ENCODE data around the gene ULBP3.

Gene ULBP3

DNA sequence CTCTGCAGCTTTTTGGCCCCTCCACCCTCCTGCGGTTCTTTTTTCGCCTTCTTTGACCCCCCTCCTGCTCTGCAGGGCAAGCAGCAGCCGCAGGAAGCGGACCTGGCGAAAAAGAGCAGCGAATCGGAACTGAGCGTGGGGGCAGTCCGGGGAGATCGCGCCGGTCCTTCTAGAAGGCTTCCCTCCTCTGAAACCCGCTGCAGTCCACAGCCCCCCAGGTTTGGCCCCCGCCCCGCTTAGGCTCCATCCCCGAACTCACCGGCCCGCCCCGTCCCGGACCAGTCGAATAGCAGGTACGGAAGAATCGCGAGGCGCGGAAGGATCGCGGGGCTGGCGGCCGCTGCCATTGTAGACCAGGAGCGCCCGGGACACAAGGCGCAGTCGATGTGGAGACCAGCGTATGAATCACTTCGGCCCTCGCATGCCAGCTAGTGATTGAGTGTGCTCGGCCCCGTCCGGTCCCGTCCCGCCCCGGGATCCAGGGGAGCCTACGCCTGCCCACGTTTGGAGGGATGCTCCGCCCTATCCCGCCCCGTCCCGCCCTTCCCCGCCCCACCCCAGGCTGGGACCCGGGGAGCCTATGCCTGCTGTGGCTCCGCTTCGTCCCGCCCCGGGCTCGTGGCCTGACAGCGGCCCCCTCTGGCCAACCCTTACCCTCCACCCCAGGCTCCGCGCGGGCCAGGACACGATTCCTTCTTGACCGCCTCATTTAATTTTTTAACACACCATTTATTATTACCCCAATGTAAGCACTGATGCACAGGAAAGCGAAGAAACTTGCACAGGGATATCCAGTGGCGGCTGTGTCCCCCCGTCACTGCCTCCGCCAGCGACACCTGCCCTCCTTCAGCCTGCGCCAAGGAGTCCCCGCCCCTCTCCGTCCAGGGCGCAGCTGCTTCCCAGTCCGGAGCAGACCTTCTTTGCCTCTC lies at the start of gene ULBP3:
TSS of gene ULBP3 (minus strand) at position 402 of the 929 bp plus-strand sequence. CDS start at position 347, 55 bp downstream.
- DNase-seq (ENCODE audit: low read depth in 1 of 2, low spot score in 1 of 2) = peak; percentile 32 to 53

DNA sequence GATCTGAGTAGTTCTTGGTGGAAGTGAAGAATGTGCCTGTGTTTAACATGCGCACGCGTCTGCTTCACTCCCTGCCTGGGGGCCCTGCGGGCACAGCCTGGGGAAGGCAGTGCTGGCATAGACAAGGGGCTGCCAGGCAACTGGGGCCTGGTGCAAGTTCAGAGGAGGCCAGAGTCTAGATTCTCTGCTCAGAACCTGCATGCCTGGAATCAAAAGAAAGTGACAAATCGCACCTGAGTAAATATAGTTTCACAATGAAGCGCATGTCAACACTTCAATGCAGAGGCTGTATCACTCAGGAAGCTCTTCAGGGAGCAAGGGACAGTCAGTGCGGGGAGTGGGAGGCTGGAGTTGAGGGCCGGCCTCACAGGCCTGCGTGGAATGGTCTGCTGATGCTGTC lies 49.7 kb upstream of the ULBP3 start:
- no peak for DNase-seq (ENCODE audit: low read depth in 1 of 2, low spot score in 1 of 2)

DNA sequence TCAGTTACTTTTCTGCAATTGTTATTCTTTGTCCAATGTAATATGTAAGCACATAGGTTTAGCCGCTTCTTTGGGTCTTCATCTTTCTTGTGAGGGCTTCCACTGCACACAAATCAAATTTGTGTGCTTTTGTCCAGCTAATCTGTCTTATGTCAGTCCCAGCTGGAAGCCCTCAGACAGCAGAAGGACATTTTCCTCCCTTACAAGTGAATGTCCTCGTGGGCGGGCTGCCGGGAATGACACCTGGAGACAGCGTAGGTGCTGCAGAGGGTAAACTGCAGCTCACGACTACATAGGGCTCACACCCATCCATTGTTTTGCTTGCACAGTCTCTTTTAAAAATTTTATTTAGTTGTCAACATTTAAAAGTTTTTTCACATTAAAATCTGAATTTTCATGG lies 49.3 kb upstream of the ULBP3 start:
- no peak for DNase-seq (ENCODE audit: low read depth in 1 of 2, low spot score in 1 of 2)

DNA sequence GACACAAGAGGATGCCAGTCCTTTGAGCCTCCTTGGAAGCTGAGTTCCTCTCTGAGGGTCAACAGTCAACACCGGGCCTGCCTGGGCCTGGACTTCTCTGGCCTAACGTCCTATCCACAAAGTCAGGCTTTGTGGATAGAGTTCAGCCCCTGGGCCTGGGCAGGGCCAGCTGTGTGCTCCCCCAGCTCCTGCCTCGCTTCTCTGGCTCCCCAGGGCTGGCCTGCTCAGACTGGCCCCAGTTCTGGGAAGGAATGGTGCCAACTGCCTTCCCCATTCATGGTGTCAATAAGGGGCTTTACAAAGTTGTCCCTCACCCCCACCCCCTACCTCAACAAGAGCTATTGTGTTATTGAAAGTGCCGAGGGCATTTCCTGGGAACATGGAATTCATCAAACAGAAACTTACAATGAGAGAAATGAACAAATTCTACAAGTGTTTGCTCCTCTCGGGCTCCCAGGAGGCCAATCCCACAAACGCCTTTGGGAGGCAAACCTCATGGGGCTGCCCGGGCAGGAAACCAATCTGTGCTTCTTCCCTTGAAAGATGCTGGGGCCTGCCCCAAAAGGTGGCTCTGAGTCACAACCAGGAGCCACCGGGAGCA lies 47.4 kb upstream of the ULBP3 start:
- DNase-seq (ENCODE audit: low read depth in 1 of 2, low spot score in 1 of 2) = no peak

DNA sequence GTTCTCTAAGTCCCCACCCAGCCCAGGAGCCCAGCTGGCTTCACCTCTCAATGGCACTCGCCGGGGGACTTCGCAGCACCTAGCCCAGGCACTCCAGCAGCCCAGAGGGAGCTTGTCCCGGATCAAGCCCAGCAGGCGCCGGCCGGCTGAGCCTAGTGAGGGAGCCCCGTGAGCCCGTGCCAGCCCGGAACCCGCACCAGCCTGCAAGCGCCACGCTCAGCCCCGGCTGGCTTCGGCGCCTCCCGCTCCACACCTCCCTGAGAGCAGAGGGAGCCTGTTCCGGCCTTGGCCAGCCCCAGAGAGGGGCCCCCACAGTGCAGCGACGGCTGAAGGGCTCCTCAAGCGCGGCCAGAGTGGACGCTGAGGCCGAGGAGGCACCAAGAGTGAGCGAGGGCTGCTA lies 46.8 kb upstream of the ULBP3 start:
- no peak for DNase-seq (ENCODE audit: low read depth in 1 of 2, low spot score in 1 of 2)

DNA sequence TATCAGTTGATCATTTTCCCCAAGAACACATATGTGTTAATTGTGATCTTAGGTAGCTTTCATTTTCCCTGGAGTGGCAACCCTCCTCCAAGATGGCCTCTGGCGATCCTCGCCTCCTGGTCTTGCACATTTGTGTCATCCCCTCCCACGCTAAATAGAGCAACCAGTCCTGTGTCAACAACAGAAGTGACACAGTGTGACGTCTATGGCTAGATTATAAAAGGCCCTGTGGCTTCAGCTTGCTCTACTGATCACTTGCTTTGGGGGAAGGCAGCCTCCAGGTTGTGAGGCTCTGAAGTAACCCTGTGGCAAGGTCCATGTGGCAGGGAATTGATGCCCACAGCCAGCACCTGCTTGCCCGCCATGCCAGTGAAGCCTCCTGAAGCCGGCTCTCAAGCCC lies 43.3 kb upstream of the ULBP3 start:
- no peak for DNase-seq (ENCODE audit: low read depth in 1 of 2, low spot score in 1 of 2)

DNA sequence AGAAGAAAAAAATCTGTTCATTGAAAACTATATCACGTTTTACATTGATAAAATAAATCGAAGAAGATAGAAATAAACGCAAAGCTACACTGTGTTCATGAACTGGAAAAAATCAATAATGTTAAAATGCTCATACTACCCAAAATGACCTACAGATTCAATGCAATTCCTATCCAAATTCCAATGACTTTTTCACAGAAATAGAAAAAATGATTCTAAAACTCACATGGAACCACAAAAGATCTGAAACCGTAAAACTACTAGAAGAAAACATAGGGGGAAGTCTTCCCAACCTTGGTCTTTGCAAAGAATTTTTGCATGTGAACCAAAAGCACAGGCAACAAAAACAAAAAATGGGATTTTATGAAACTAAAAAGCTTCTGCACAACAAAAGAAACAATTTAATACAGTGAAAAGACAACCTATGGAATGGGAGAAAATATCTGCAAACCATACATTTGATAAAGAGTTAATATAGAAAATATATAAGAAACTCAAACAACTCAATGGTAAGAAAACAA lies 33.9 kb upstream of the ULBP3 start:
- no peak for DNase-seq (ENCODE audit: low read depth in 1 of 2, low spot score in 1 of 2)

DNA sequence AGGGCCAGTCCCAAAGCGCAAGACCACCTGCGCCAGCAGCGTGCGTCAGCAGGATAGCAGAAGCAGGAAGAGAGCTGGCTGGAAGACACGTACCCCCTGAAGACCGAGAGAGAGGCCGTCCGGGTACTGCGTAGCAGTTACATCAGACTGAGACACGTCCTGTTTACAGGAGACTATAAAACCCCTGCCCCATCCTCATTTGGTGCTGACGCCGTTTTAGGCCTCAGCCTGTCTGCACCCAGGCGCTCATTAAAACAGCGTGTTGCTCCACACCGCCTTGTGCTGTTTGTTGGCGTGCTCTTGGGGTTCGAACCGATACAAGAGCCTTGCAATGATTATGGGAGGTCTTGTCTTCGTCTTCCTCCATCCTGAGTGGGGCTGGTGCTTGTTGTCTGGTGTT lies 31.8 kb upstream of the ULBP3 start:
- DNase-seq (ENCODE audit: low read depth in 1 of 2, low spot score in 1 of 2) = no peak

DNA sequence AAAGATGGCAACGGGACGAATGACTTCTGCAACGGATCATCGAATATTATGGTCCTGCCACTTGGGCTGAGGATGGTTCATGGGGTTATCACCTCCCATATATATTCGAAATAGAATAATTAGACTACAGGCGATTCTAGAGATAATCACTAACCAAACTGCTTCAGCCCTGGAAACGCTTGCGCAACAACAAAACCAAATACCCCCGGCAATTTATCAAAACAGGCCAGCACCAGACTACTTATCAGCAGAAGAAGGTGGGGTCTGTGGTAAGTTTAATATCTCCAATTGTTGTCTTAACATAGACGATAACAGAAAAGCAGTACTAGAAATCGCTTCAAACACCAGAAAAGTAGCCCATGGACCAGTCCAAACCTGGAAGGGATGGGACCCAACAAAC lies 31.0 kb upstream of the ULBP3 start:
- DNase-seq (ENCODE audit: low read depth in 1 of 2, low spot score in 1 of 2) = no peak

DNA sequence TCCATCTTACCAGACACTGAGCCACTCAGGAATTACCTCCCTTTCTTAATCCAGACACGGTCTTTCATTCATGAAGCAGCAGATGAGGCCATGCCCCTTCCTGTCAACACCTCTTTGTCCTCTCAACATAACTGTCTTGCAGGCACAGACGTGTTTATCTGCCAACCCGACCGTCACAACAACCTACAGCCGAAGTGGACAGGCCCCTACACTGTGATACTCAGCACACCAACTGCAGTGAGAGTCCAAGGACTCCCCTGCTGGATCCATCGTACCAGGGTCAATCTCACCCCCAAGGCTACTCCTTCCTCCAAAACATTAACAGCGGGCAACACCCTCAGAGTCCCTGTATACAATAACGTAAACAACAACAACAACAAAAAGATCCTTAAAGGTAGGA lies 30.6 kb upstream of the ULBP3 start:
- no peak for DNase-seq (ENCODE audit: low read depth in 1 of 2, low spot score in 1 of 2)

DNA sequence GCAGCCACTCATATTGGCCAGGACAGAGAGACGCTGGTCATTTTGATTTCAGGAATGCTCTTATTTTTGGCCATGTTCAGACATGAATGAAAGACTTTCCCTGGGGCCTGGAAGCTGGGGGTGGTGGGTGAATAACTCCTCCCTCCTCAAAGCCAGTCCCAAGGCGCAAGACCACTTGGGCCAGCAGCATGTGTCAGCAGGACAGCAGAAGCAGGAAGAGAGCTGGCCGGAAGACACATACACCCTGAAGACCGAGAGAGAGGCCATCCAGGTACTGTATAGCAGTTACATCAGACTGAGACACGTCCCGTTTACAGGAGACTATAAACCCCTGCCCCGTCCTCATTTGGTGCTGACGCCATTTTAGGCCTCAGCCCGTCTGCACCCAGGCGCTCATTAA lies 29.2 kb upstream of the ULBP3 start:
- no peak for DNase-seq (ENCODE audit: low read depth in 1 of 2, low spot score in 1 of 2)

DNA sequence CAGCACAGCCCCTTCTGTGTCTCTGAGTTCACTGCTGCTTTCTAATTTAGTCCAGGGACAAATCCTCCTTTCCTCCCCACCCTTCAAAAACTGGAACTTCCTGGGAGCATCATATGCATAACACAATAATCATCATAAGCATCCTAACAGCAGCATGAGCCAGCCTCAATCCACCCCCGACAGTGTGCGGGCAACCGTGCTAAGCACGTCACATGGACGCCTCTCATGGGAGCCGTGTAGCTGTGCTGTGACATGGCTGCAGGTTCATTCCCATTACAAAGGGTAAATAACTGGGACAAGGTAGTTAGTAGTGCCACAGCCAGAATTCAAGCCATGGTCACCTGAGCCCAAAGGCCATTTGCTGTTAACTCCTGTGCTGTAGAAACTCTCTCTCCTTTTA lies 24.5 kb upstream of the ULBP3 start:
- no peak for DNase-seq (ENCODE audit: low read depth in 1 of 2, low spot score in 1 of 2)

DNA sequence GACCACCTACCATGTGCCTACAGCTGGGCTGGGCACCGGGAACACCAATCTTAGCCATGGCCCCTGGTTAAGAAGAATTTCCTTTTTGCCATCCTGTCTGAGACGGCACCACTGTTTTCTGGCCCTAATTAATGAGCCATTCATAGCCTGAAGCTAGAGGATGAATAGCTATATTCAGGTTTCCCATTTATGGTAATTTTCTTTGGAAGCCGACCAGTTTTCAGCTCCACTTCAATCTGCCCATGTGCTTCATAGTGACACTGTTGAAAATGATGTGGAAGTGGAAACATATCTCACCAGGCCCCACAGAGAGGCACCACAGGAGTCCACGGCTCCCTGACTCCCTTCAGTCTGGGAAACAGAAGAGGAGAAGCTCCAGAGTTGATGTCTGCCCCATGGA lies 22.6 kb upstream of the ULBP3 start:
- no peak for DNase-seq (ENCODE audit: low read depth in 1 of 2, low spot score in 1 of 2)

DNA sequence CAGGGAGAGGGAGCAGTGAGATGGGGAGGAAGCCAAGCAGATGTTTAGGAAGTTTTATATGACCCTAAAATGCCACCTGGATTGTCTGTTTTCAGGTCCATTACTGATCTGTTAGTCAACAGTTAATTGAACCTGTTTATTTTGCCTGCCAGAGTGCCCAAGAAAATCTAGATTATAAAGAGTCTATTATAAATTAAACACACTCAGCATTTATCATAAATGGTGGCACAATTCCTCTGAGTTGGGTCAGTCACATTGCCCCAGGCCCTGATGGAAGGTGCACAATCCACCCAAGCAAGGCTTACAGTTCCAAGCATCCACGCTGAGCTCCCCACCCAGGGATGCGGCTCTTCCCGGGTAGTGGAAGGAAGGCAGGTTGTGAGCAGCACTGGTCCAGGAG lies 21.4 kb upstream of the ULBP3 start:
- no peak for DNase-seq (ENCODE audit: low read depth in 1 of 2, low spot score in 1 of 2)

DNA sequence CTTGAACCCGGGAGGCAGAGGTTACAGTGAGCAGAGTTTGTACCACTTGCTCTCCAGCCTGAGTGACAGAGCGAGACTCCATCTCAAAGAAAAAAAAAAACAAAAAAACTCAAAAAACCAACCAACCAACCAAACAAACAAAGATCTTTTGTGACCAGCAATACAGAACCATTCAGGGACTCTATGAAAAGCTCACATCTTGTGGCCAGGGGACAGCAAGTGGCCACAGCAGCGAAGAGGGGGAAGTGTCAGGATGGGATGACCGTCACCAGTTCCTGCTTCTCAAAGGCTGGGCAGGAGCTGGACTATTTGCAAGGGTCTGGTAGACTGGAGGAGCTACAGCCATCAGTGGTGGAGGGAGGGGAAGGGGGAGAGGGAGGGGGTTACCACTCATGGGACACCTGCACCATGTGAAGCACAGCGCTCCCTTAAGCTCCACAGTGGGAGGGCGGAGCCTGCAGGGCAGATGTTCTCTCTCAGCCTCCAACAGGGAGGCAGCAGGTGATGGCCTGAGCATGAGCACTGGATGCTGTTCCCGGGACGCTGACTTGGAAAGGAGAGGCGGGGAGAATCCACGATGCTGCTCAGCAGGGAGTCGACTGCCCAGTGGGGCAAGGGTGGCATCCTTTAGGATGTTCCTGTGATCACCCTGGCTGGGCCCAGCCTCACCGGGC lies 19.7 kb upstream of the ULBP3 start:
- no peak for DNase-seq (ENCODE audit: low read depth in 1 of 2, low spot score in 1 of 2)

DNA sequence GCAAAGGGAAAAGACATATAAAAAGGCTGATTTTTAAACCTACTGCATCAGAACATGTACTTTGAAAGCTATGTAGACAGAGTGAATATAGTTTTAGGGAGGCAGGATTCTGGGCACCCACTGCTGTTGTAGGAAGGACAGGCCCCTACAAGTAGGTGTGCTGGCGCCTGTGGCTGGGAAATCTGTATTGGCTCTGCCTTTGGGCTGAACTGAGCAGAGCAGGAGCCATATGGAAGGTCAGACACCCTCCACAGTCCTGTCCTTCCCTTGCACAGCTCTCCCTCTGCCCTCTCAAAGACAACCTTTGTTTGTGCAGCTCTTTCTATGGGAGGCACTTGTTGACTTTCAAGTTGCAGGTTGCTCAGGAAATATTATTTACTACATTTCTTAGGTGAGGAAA lies 18.4 kb upstream of the ULBP3 start:
- DNase-seq (ENCODE audit: low read depth in 1 of 2, low spot score in 1 of 2) = no peak

DNA sequence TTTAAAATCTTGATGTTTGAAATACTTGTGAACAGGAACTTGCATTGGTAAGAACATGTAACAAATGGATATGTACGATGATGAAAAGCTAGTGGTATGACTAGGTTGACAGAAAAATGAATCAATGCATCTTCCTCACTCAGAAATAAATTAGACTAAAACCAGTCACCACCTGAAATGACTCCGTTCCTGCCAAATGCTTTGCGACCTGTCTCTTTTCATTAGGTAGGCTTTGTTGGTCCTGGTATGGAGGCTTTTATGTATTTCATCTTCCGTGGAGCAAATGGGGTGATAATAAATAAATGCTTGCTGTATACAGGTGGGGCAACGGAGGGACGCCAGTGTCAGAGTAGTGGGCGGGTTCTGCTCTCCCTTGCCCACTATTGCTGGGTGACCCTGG lies 17.1 kb upstream of the ULBP3 start:
- no peak for DNase-seq (ENCODE audit: low read depth in 1 of 2, low spot score in 1 of 2)

DNA sequence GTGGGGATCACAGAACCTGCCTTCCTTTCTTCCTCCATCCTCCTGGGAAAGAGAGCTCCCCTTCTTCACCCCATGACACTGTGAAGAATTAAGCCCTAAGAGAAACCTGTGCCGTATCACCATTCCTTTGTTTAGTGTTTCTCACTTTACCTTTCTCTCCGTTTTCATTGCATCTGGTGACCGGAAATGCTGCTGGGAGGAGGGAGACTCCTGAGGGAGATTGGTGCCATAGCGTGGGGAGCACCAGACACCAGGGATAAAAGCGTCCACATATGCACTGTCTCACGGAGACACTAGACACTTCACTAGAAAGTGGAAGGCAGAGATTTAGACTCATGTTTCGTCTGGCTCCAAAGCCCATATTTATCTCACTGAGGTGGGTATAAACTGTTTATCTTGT lies 15.5 kb upstream of the ULBP3 start:
- no peak for DNase-seq (ENCODE audit: low read depth in 1 of 2, low spot score in 1 of 2)

DNA sequence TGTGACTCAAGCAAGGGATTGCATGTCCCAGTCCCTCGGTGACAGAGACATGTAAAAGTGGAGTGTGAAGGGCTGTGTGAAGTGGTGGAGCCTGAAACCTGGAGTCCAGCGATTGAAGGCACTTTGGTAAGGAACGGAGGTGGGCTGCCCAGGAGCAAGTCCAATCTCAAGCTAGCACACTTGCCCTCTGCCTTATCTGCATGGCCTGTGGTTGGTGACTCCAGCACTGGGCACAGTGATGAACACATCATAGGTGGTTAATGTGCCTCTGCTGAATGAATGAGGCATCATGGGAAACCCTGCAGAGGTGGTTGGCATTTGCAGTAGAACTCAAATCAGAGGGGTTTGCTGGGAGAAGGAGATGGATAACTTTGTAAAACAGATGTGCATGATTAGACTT lies 14.9 kb upstream of the ULBP3 start:
- DNase-seq (ENCODE audit: low read depth in 1 of 2, low spot score in 1 of 2) = no peak

DNA sequence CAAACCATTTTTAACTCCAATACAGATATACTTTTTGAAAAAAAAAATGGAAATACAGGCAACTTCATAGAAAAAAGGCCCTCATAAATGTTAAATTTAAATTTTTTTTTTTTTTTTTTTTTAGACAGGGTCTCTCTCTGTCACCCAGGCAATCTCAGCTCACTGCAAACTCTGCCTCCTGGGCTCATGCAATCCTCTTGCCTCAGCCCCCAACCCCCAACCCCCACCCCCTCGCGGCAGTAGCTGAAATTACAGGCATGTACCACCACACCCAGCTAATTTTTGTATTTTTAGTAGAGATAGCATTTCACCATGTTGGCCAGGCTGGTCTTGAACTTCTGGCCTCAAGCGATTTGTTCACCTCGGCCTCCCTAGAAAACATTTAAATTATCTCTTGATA lies 12.8 kb upstream of the ULBP3 start:
- no peak for DNase-seq (ENCODE audit: low read depth in 1 of 2, low spot score in 1 of 2)

DNA sequence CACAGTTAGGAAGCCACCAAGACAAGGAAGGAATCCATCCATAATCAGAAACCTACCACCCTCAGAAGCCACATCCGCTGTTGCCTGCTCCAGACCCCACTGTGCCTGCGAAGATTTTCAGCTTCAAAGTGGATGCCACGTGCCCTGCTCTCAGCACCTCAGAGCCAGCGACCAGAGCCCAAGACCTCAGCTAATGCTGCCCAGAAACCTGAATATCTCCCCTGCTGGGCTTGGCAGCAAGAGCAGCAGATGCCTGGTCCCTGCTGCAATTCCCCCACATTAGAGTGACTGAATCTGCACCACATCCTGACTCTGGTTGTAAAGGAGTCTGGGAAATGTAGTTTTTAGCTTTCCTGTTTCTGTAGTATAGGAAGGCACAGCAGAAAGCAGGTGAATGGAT lies 10.7 kb upstream of the ULBP3 start:
- DNase-seq (ENCODE audit: low read depth in 1 of 2, low spot score in 1 of 2) = no peak

DNA sequence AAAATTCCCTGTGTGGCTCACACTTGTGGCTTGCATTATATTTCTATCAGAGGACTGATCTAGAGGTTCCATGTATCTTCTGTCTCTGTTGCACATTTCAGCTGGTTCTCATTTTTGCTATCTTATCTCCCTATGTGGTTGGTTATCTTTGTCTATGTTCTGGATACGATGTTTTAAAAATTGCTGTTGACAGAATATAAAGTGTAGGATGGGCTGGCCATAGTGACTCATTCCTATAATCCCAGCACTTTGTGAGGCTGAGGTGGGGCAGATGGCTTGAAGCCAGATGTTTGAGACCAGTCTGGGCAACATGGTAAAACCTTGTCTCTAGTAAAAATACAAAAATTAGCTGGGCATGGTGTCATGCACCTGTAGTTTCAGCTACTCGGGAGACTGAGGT lies 9.9 kb upstream of the ULBP3 start:
- no peak for DNase-seq (ENCODE audit: low read depth in 1 of 2, low spot score in 1 of 2)

Data from activated T-helper 1 cell treated with anti-CD3 and anti-CD28 coated beads, Interleukin-2, amount 50 U/mL, for 16 hours (primary cell).